PC-9 (cell line): ENCODE data around the gene JMJD8. TPM values are rescaled to one million over a fixed set of nuclear protein-coding genes. Genes with fewer than 3 reads are reported as not detected.

ENCODE experiments used
- BruUV-seq: library from RNA; stranded (reverse); fragments of 400-500 nt; replicated peaks from 2 replicates; lab custom pipeline; 2021; lab: Mats Ljungman, UMichigan
- CTCF ChIA-PET: fragments of 300-600 bp; sonication (Branson Sonifier 250); formaldehyde crosslinking; loops from one replicate; lab custom pipeline; 2022; ENCODE audit warnings: antibody characterized with exemption; lab: Charles Lee
- POLR2A ChIA-PET: fragments of 300-600 bp; sonication (Branson Sonifier 250); formaldehyde crosslinking; loops from one replicate; lab custom pipeline; 2022; ENCODE audit warnings: antibody characterized with exemption; ENCODE audit not compliant: unreplicated experiment; lab: Charles Lee
- DNase-seq, 2 experiments: peaks; one replicate each; pipeline versions ENCODE4 v3.0.0 to v3.0.0-alpha.2; 2015 to 2022; ENCODE audit warnings: mixed read lengths in 1 of 2
- H2AFZ ChIP-seq: fragments of 200-600 bp; sonication (generic); 2 replicates; pipeline ENCODE4 v1.8.1; 2017; ENCODE audit warnings: antibody characterized with exemption
- H3F3A ChIP-seq: fragments of 200-600 bp; sonication (generic); 2 replicates; pipeline ENCODE4 v1.8.1; 2017; ENCODE audit warnings: antibody characterized with exemption, mild to moderate bottlenecking, low read depth; ENCODE audit not compliant: insufficient read depth
- H3K27ac ChIP-seq: fragments of 200-600 bp; sonication (generic); 2 replicates; pipeline ENCODE4 v1.6.1; 2016; ENCODE audit warnings: mixed run types
- H3K27me3 ChIP-seq: fragments of 200-600 bp; sonication (generic); 2 replicates; pipeline ENCODE4 v1.6.1; 2016; ENCODE audit warnings: low read depth, mixed run types; ENCODE audit not compliant: insufficient read depth
- H3K36me3 ChIP-seq: fragments of 200-600 bp; sonication (generic); 2 replicates; pipeline ENCODE4 v1.6.1; 2016; ENCODE audit warnings: low read depth, mixed run types
- H3K4me1 ChIP-seq: fragments of 200-600 bp; sonication (generic); replicated peaks from 2 replicates; pipeline ENCODE4 v1.6.1; 2016; ENCODE audit warnings: mixed run types; ENCODE audit not compliant: insufficient read depth
- H3K4me2 ChIP-seq: fragments of 200-600 bp; sonication (generic); 2 replicates; pipeline ENCODE4 v1.6.1; 2017; ENCODE audit warnings: mixed run types
- H3K4me3 ChIP-seq: fragments of 200-600 bp; sonication (generic); 2 replicates; pipeline ENCODE4 v1.6.1; 2016; ENCODE audit warnings: mixed run types
- H3K79me2 ChIP-seq: fragments of 200-600 bp; sonication (generic); 2 replicates; pipeline ENCODE4 v1.6.1; 2017; ENCODE audit warnings: low read depth, mixed run types
- H3K9me2 ChIP-seq: fragments of 200-600 bp; sonication (generic); 2 replicates; pipeline ENCODE4 v1.8.1; 2017; ENCODE audit warnings: mild to moderate bottlenecking; ENCODE audit not compliant: insufficient read depth
- H3K9me3 ChIP-seq: fragments of 200-600 bp; sonication (generic); 2 replicates; pipeline ENCODE4 v1.8.1; 2016; ENCODE audit warnings: low read depth; ENCODE audit not compliant: insufficient read depth
- H4K20me1 ChIP-seq: fragments of 200-600 bp; sonication (generic); 2 replicates; pipeline ENCODE4 v1.8.1; 2017; ENCODE audit not compliant: insufficient read depth
- EZH2 ChIP-seq: fragments of 200-600 bp; sonication (generic); IDR thresholded peaks from 2 replicates; pipeline ENCODE4 v1.8.0; 2017; ENCODE audit warnings: antibody characterized with exemption, low read depth
- intact Hi-C: fragments of 100-400 bp; cut with micrococcal nuclease; formaldehyde crosslinking; loops from one replicate; pipeline ENCODE4 v1.10.0; 2022; ENCODE audit not compliant: unreplicated experiment
- total RNA-seq: library from RNA; stranded (reverse); gene quantifications from 2 replicates; pipeline ENCODE4 v1.2.3, GENCODE V29; 2021
- TF ChIP-seq, protein P1 (sequence below): fragments of 200-600 bp; sonication (generic); conservative IDR thresholded peaks from 2 replicates; pipeline ENCODE4 v1.6.1; 2017; ENCODE audit warnings: mixed run types, antibody characterized with exemption, mild to moderate bottlenecking, moderate library complexity

The JMJD8 gene
- total RNA-seq, 1 experiment from 2014 or later, result 57.4 TPM

DNA sequence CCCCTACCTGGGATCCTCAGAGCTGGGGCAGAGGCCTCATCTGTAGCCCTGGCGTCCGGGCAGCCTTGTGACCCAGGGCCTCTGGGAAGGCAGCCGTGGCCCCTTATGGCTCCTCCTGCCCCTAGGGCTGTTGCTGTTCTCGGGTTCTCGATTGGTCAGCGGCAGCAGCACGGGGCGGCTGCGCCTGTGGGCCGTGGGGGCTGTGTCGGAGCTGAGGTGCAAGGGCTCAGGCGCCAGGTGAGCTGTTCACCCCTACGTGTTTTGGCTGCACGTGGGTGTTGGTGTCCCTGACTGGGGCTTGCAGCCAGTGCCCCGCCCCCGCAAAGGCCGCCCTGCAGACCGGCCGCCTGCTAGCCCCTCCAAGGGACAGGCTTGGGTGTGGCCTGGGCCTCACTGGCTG is 22.0 kb downstream of the JMJD8 start:
- Histone ChIP-seq H3K27ac (no peak overlapping the region), H3K4me1 (peaks cover 7% of the 10 kb centered on the region; the same call in 1 of the 2 replicates), H2AFZ (no peak overlapping the region), H3K79me2 (no peaks in the 10 kb centered on the region), H3K4me2 (no peak overlapping the region), H3K9me2 (no peaks in the 10 kb centered on the region), H3F3A (peaks cover 11% of the 10 kb centered on the region), H3K4me3 (no peak overlapping the region), H3K27me3 (no peaks in the 10 kb centered on the region), H3K9me3 (no peaks in the 10 kb centered on the region), H4K20me1 (0 out of 2 replicates have a peak, but pooled peaks cover 4% of the 10 kb centered on the region), H3K36me3 (no peaks in the 10 kb centered on the region)
- DNase-seq, result no peak
- ChIA-PET POLR2A (no interaction called here), CTCF (no interaction called here)
- intact Hi-C loops, result no loop called here
- no TSS peak for BruUV-seq
- no peak for TF ChIP-seq EZH2
- TF ChIP-seq, protein P1, sequence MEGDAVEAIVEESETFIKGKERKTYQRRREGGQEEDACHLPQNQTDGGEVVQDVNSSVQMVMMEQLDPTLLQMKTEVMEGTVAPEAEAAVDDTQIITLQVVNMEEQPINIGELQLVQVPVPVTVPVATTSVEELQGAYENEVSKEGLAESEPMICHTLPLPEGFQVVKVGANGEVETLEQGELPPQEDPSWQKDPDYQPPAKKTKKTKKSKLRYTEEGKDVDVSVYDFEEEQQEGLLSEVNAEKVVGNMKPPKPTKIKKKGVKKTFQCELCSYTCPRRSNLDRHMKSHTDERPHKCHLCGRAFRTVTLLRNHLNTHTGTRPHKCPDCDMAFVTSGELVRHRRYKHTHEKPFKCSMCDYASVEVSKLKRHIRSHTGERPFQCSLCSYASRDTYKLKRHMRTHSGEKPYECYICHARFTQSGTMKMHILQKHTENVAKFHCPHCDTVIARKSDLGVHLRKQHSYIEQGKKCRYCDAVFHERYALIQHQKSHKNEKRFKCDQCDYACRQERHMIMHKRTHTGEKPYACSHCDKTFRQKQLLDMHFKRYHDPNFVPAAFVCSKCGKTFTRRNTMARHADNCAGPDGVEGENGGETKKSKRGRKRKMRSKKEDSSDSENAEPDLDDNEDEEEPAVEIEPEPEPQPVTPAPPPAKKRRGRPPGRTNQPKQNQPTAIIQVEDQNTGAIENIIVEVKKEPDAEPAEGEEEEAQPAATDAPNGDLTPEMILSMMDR, result no peak

DNA sequence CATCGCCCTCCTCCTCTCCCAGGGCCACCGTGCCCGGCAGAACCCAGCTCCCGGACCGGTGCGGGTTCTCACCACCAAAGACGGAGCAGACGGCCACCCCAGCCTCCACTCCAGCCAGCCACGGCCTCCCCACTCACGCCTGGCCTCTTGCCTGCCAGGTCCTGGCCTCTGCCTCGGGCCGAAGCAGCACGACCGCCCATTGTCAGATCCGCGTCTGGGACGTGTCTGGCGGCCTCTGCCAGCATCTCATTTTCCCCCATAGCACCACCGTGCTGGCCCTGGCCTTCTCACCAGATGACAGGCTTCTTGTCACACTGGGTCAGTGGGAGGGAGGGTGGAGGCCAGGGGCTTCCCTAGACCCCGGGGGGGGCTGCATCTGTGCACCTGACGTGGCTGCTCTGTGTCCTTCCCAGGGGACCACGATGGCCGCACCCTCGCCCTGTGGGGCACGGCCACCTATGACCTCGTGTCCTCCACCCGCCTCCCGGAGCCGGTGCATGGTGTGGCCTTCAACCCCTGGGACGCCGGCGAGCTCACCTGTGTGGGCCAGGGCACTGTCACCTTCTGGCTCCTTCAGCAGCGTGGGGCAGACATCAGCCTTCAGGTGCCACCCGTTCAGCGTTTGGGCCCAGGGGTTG is 22.8 kb downstream of the JMJD8 start:
- H3K4me1 ChIP-seq, result peaks cover 7% of the 10 kb centered on the region; the same call in 1 of the 2 replicates
- H3K27me3 ChIP-seq, result no peaks in the 10 kb centered on the region
- no peak overlapping the region for H3K4me3 ChIP-seq
- no peaks in the 10 kb centered on the region for H3K9me3 ChIP-seq
- no peaks in the 10 kb centered on the region for H3K9me2 ChIP-seq
- H3K4me2 ChIP-seq, result peak overlapping the region; percentile 33; the same call in 1 of the 2 replicates
- no peak overlapping the region for H2AFZ ChIP-seq
- H3K27ac ChIP-seq, result no peak overlapping the region
- peaks cover 7% of the 10 kb centered on the region for H3F3A ChIP-seq
- BruUV-seq, result no TSS peak
- ChIA-PET POLR2A (interaction anchor here (0.8 kb wide), 1 partner anchor 61 kb away, joined by 3 read pairs; no protein-coding TSS in a partner anchor), CTCF (interaction anchor here (0.6 to 0.9 kb wide), 2 partner anchors 15 to 51 kb away, joined by 3 to 4 read pairs; partner anchors contain the start of gene RHBDL1)
- intact Hi-C loops, result no loop called here
- H4K20me1 ChIP-seq, result 0 out of 2 replicates have a peak, but pooled peaks cover 4% of the 10 kb centered on the region
- no peaks in the 10 kb centered on the region for H3K36me3 ChIP-seq
- no peak for DNase-seq
- TF ChIP-seq EZH2, result no peak
- TF ChIP-seq, protein P1, result no peak; the same call in 1 of the 2 replicates
- no peaks in the 10 kb centered on the region for H3K79me2 ChIP-seq

DNA sequence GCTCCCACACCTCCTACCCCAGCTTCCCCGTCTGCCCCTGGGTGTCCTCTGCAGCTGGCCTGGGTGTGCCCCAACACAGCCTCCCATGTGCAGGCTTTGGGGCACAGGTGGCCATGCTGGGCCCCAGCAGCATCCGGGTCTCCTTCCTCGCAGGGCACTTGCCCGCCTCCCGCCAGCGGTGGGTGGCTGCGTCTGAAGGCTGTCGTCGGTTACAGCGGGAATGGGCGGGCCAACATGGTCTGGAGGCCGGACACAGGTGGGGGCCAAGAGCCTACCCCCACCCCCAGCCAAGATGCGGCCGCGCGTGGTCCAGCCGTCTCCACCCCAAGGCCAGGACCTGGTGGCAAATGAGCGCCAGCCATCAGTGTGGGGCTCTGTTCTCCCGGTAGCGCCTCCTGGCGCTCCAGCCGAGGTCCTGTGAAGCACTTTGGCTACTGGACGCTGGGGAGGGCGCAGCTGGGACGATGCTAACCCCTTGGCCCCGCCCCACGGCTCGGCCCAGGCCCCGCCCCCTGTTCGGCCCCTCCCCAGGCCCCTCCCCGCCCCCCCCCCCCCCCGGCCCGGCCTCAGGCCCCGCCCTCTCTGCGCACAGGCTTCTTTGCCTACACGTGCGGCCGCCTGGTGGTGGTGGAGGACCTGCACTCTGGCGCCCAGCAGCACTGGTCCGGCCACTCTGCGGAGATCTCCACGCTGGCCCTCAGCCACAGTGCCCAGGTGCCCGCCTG is 23.5 kb downstream of the JMJD8 start:
- H3K4me2 ChIP-seq, result peak overlapping the region; percentile 33; the same call in 1 of the 2 replicates
- no peak overlapping the region for H3K4me3 ChIP-seq
- no peaks in the 10 kb centered on the region for H3K27me3 ChIP-seq
- peak; percentile 70 to 87 for DNase-seq
- ChIA-PET POLR2A (interaction anchor here (0.5 to 0.8 kb wide), 4 partner anchors 13 to 100 kb away, joined by 3 to 4 read pairs (median 4); partner anchors contain the start of gene MSLN), CTCF (interaction anchor here (0.6 to 0.9 kb wide), 2 partner anchors 15 to 52 kb away, joined by 3 to 4 read pairs; partner anchors contain the start of gene RHBDL1)
- no TSS peak for BruUV-seq
- H3K79me2 ChIP-seq, result no peaks in the 10 kb centered on the region
- intact Hi-C loops, result no loop called here
- TF ChIP-seq, protein P1, result peak; percentile 52; the same call in 1 of the 2 replicates
- TF ChIP-seq EZH2, result no peak
- peaks cover 7% of the 10 kb centered on the region for H3F3A ChIP-seq
- no peaks in the 10 kb centered on the region for H3K36me3 ChIP-seq
- H4K20me1 ChIP-seq, result 0 out of 2 replicates have a peak, but pooled peaks cover 4% of the 10 kb centered on the region
- no peak overlapping the region for H3K27ac ChIP-seq
- H3K4me1 ChIP-seq, result peaks cover 7% of the 10 kb centered on the region; the same call in 1 of the 2 replicates
- no peaks in the 10 kb centered on the region for H3K9me3 ChIP-seq
- no peaks in the 10 kb centered on the region for H3K9me2 ChIP-seq
- no peak overlapping the region for H2AFZ ChIP-seq
